Stomach (tissue), 4 donors: Measurements from ENCODE around the gene LRP11.

Experiments
- EP300 ChIP-seq: sonication (generic); formaldehyde crosslinking; IDR thresholded peaks from one replicate; pipeline ENCODE4 v1.6.1; 2017; ENCODE audit warnings: antibody characterized with exemption
- POLR2AphosphoS5 ChIP-seq, 3 donors: sonication (generic); formaldehyde crosslinking; IDR thresholded peaks; one replicate each; pipeline ENCODE4 v1.6.1; 2016; ENCODE audit warnings: antibody characterized with exemption in 3 of 3
- TF ChIP-seq, protein P1 (sequence below), 7 experiments: fragments of 450-650 bp in 4 of 7; fragments of 200-600 bp in 3 of 7; sonication (generic) in 3 of 7; IDR thresholded peaks; one replicate each; pipeline ENCODE4 v1.5.1; 2016 to 2019; ENCODE audit warnings: antibody characterized with exemption in 7 of 7, control low read depth in 2 of 7, mild to moderate bottlenecking in 1 of 7

DNA sequence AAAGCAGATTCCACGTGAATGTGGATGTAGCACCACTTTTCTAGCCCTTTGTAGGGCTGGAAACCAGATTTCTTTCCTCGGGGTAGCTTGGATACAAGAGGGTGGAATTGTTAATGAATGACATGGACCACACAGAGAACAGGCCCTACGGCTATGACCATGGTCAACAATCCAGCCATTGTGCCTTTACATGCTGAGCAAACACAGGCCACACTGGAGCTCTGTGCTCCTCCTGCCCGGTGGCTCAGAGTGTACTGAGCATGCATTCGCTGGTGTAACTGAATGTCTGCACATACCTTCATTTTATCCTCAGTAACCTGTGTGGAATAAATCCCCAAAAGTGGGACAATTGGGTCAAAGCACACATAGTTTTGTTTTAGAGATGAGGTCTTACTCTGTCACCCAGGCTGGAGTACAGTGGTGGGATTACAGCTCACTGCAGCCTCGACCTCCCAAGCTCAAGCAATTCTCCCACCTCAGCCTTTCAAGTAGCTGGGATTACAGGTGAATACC is 32.8 kb downstream of the LRP11 start:
- TF ChIP-seq, protein P1, sequence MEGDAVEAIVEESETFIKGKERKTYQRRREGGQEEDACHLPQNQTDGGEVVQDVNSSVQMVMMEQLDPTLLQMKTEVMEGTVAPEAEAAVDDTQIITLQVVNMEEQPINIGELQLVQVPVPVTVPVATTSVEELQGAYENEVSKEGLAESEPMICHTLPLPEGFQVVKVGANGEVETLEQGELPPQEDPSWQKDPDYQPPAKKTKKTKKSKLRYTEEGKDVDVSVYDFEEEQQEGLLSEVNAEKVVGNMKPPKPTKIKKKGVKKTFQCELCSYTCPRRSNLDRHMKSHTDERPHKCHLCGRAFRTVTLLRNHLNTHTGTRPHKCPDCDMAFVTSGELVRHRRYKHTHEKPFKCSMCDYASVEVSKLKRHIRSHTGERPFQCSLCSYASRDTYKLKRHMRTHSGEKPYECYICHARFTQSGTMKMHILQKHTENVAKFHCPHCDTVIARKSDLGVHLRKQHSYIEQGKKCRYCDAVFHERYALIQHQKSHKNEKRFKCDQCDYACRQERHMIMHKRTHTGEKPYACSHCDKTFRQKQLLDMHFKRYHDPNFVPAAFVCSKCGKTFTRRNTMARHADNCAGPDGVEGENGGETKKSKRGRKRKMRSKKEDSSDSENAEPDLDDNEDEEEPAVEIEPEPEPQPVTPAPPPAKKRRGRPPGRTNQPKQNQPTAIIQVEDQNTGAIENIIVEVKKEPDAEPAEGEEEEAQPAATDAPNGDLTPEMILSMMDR (IDR thresholded peaks at IDR 0.05), result no peak
- TF ChIP-seq POLR2AphosphoS5 (IDR thresholded peaks at IDR 0.05) (no peak), EP300 (no peak)
